ENCODE results near the gene AMOTL1. TPM values are rescaled to one million over a fixed set of nuclear protein-coding genes. Genes with fewer than 3 reads are reported as not detected.
"Not testable (repeated sequence)": the region's sequence is repeated elsewhere in the genome, so short reads cannot be mapped to it uniquely, and the experiment has no call there.

AMOTL1 gene
- total RNA-seq, 1 donor from 2014 or later, result 22.9 TPM

GRCh38 chr11:94913718-94914394 lies 145.7 kb downstream of the AMOTL1 start:
- not testable (repeated sequence) for ATAC-seq; DNase-seq (ENCODE audit: low spot score)

DNA sequence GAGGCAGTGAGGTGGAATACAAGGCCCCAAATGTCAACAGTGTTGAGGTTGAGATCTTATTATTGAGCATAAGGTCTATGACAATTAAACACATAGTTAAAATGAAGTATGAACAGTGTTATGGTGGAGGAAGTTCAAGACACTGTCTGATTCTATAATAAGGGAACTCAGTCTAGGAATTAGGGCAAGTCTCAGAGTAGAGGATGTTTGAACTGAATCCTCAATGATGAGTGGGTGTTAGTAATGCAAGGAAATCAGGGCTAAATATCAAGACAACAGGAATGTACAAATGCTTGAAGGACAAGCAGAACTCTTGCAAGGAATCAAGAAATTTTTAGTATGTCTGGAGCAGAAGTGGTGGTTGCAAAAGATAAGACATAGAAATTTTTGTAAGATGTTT lies 152.2 kb downstream of the AMOTL1 start:
- DNase-seq (ENCODE audit: low spot score) (no peak), ATAC-seq (no peak)

DNA sequence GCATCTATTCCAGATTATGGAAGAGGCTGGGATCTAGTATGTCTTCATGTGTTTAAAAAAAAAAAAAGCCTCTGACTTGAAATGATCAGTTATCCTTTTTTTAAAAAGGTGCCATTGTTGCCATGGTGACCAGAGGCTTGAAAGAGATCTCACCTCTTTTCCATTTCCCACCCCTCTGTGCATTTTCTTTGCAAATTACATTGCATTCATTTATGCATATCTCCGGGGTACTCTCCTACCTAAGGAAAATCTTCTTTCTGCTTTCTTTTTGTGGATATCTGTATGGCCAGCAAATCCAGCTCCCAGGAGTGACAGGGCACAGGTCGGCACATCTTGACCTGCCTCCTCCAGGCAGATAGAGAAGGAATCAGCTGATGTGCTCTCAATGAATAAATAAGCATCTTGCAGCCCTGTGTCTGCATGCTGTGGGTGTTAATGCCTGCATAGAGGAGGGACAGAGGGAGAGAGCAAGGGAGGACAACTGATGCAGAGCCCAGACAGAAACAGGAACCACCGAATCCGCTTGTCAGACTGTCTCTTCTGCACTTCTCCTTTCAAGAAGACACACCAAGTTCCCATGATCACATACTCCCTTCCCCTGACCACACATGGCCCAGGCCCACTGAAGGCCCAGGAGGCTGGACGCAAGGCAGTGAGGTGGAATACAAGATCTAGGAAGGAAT lies 154.3 kb downstream of the AMOTL1 start:
- DNase-seq (ENCODE audit: low spot score), result no peak
- no peak for ATAC-seq

DNA sequence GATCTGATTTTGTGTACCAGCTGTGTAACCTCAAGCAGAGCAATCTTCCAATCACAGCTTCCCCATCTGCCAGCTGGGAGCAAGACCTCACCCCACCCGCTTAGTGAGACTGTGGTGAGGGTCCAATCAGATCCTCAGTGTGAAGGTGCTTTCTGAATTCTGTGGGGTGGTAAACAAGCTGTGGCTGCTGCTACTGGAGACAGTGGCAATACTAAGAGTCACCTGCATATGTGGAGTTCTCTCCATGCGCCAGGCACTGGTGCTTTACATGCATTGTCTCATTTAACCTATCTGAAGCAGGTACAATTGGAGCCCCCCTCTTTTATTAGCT lies 154.8 kb downstream of the AMOTL1 start:
- DNase-seq (ENCODE audit: low spot score) (no peak), ATAC-seq (no peak)

DNA sequence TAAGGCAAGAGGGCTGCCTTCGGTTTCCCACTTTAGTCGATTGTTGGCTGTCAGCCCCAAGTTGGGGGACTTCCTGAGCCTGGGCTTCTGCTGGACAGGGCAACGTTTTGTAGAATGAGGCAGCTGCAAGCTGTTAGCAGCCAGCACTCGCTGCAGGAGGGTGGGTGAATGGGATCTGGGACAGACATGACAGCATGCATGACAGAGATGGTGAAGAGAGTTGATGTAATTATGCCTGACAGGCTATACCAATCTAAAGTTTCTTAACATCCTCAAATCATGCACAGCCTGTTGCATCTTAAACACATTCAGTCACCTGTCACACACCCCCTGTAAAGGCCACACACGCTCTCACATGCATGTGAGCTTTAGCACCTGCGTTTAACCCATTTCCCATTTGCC lies 156.0 kb downstream of the AMOTL1 start:
- DNase-seq (ENCODE audit: low spot score), result no peak
- ATAC-seq, result no peak

GRCh38 chr11:94924612-94925011 lies 156.5 kb downstream of the AMOTL1 start:
- DNase-seq (ENCODE audit: low spot score) (no peak), ATAC-seq (no peak)

DNA sequence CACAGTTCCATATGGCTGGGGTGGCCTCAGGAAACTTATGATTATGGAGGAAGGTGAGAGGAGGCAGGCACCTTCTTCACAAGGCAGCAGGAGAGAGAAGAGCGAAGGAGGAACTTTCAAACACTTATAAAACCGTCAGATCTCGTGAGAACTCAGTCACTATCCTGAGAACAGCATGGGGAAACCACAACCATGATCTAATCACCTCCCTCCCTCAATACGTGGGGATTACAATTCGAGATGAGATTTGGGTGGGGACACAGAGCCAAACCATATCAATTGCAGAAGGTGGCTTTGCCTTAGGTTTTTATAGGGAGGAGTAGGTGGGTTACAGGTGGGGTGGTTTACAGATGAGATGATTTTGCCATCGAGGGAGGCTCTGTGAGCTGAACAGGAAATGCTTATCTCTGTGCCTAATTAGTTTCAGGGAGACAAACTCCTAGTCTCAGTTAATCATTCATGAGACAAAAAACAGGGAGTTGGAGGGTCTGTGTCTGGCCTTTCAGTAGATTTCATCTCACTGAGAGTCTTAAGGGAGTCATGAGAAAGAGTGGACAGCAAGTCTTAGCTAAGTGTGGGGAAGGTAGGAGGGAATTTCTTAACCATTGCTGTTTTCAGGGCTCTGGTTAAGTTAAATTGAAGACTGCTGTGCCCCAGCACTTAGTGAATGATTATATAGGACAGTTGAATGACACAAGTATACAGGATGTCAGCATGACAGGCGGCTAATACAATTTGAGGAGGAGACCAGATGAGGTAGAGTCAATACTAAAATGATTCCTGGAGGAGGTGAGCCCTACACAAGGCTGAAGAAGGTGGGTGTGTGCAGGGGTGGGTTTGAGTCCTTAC lies 157.5 kb downstream of the AMOTL1 start:
- ATAC-seq (no peak), DNase-seq (ENCODE audit: low spot score) (no peak)

DNA sequence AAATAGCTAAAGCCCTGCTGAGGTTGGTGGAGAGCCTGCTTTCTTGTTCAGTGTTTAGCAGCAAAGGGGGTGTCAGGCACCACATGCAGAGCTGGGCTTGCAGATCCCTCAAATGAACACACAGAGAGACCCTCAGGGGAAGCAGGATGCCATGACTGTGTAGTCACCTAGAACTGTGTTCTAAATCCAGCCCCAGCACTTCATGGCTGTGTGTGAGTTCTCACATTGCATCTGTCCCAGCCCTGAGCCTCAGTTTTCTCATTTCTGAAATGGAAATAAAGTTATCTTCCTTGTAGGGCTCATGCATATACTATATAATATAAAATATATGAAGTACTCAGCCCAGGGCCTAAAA lies 158.1 kb downstream of the AMOTL1 start:
- ATAC-seq (no peak), DNase-seq (ENCODE audit: low spot score) (no peak)

Other genes with a start within 250 kb of the AMOTL1 start
- 1.2 TPM for gene FUT4, start 224.4 kb upstream of the AMOTL1 start, total RNA-seq
- 0.28 TPM for gene PIWIL4, start 201.0 kb upstream of the AMOTL1 start, total RNA-seq
- 22.2 TPM for gene CWC15, start 205.2 kb downstream of the AMOTL1 start, total RNA-seq
- gene KDM4D, start 205.4 kb downstream of the AMOTL1 start, total RNA-seq, result 0.23 TPM

All from left lobe of liver (tissue), 2 donors.